Measurements from ENCODE around the gene CERS6. TPM values are rescaled to one million over a fixed set of nuclear protein-coding genes. Genes with fewer than 3 reads are reported as not detected.

The CERS6 gene
- total and polyA plus RNA-seq, 2 donors from 2014 or later: 9.4 to 18.8 TPM

GRCh38 chr2:168805615-168806014 lies 349.5 kb downstream of the CERS6 start:
- no peak for FAIRE-seq
- Histone ChIP-seq H3K4me1 (ENCODE audit: control insufficient read depth in 2 of 3, insufficient read depth in 2 of 3, low read depth in 1 of 3, low read length in 3 of 3) (peaks cover 0 to 5% (median 2%) of the 10 kb centered on the region in 3 donors), H3K4me3 (ENCODE audit: low read length in 3 of 3) (peak overlapping the region in 1 of 3 donors; percentile 24), H3K27ac (ENCODE audit: low read depth in 2 of 2, low read length in 2 of 2) (no peak overlapping the region), H3K9me3 (ENCODE audit: control insufficient read depth in 2 of 3, insufficient read depth in 1 of 3, low read length in 3 of 3) (no peaks in the 10 kb centered on the region), H3K9ac (ENCODE audit: low read length in 3 of 3) (no peak overlapping the region), H3K27me3 (ENCODE audit: control insufficient read depth, insufficient read depth, low read length) (no peaks in the 10 kb centered on the region), H3K36me3 (ENCODE audit: control insufficient read depth in 2 of 3, insufficient read depth in 3 of 3, low read length in 3 of 3) (no peaks in the 10 kb centered on the region)
- no peak for DNase-seq
- TF ChIP-seq CTCF (IDR thresholded peaks at IDR 0.05; ENCODE audit: borderline replicate concordance, extremely low read depth, insufficient read depth): no peak
- intact Hi-C loops (cut with DNase I): no loop called here

- peak; percentile 25 for FAIRE-seq
- DNase-seq: no peak
- H3K4me3 ChIP-seq (ENCODE audit: low read length in 3 of 3): no peak overlapping the region
- no peak overlapping the region for H3K9ac ChIP-seq (ENCODE audit: low read length in 3 of 3)
- no peaks in the 10 kb centered on the region for H3K27me3 ChIP-seq (ENCODE audit: control insufficient read depth, insufficient read depth, low read length)
- H3K4me1 ChIP-seq (ENCODE audit: control insufficient read depth in 2 of 3, insufficient read depth in 2 of 3, low read depth in 1 of 3, low read length in 3 of 3): no peaks in the 10 kb centered on the region
- no peak overlapping the region for H3K27ac ChIP-seq (ENCODE audit: low read depth in 2 of 2, low read length in 2 of 2)
- no peaks in the 10 kb centered on the region for H3K9me3 ChIP-seq (ENCODE audit: control insufficient read depth in 2 of 3, insufficient read depth in 1 of 3, low read length in 3 of 3)
- no peaks in the 10 kb centered on the region for H3K36me3 ChIP-seq (ENCODE audit: control insufficient read depth in 2 of 3, insufficient read depth in 3 of 3, low read length in 3 of 3)
- no peak for TF ChIP-seq CTCF (IDR thresholded peaks at IDR 0.05; ENCODE audit: borderline replicate concordance, extremely low read depth, insufficient read depth)
- intact Hi-C loops (cut with DNase I): no loop called here
These were observed 353.5 kb downstream of the CERS6 start for GRCh38 chr2:168809537-168809936.

GRCh38 chr2:168810235-168810634 lies 354.2 kb downstream of the CERS6 start:
- no peak for TF ChIP-seq CTCF (IDR thresholded peaks at IDR 0.05; ENCODE audit: borderline replicate concordance, extremely low read depth, insufficient read depth)
- Histone ChIP-seq H3K4me3 (ENCODE audit: low read length in 3 of 3) (no peak overlapping the region), H3K27ac (ENCODE audit: low read depth in 2 of 2, low read length in 2 of 2) (no peak overlapping the region), H3K9me3 (ENCODE audit: control insufficient read depth in 2 of 3, insufficient read depth in 1 of 3, low read length in 3 of 3) (no peaks in the 10 kb centered on the region), H3K27me3 (ENCODE audit: control insufficient read depth, insufficient read depth, low read length) (no peaks in the 10 kb centered on the region), H3K36me3 (ENCODE audit: control insufficient read depth in 2 of 3, insufficient read depth in 3 of 3, low read length in 3 of 3) (no peaks in the 10 kb centered on the region), H3K9ac (ENCODE audit: low read length in 3 of 3) (no peak overlapping the region), H3K4me1 (ENCODE audit: control insufficient read depth in 2 of 3, insufficient read depth in 2 of 3, low read depth in 1 of 3, low read length in 3 of 3) (peaks cover 0 to 3% (median 3%) of the 10 kb centered on the region in 3 donors)
- DNase-seq: no peak
- intact Hi-C loops (cut with DNase I): no loop called here
- no peak for FAIRE-seq

GRCh38 chr2:168811696-168812095 lies 355.6 kb downstream of the CERS6 start:
- no peaks in the 10 kb centered on the region for H3K36me3 ChIP-seq (ENCODE audit: control insufficient read depth in 2 of 3, insufficient read depth in 3 of 3, low read length in 3 of 3)
- H3K9ac ChIP-seq (ENCODE audit: low read length in 3 of 3): no peak overlapping the region
- no peaks in the 10 kb centered on the region for H3K9me3 ChIP-seq (ENCODE audit: control insufficient read depth in 2 of 3, insufficient read depth in 1 of 3, low read length in 3 of 3)
- FAIRE-seq (no peak), DNase-seq (no peak)
- no peak overlapping the region for H3K4me3 ChIP-seq (ENCODE audit: low read length in 3 of 3)
- intact Hi-C loops (cut with DNase I): no loop called here
- TF ChIP-seq CTCF (IDR thresholded peaks at IDR 0.05; ENCODE audit: borderline replicate concordance, extremely low read depth, insufficient read depth): no peak
- no peaks in the 10 kb centered on the region for H3K27me3 ChIP-seq (ENCODE audit: control insufficient read depth, insufficient read depth, low read length)
- peaks cover 0 to 11% (median 4%) of the 10 kb centered on the region in 3 donors for H3K4me1 ChIP-seq (ENCODE audit: control insufficient read depth in 2 of 3, insufficient read depth in 2 of 3, low read depth in 1 of 3, low read length in 3 of 3)
- no peak overlapping the region for H3K27ac ChIP-seq (ENCODE audit: low read depth in 2 of 2, low read length in 2 of 2)

Data from kidney (tissue), 14 donors.